ENCODE results near the gene SYTL3.

GRCh38 chr6:158782432-158783166, 132.7 kb downstream of the SYTL3 start:
- TF ChIP-seq CTCF (IDR thresholded peaks at IDR 0.05) (no peak), POLR2A (IDR thresholded peaks at IDR 0.05) (no peak)

Data from body of pancreas (tissue), 4 donors.